ENCODE results near the gene PLTP. TPM values are rescaled to one million over a fixed set of nuclear protein-coding genes. Genes with fewer than 3 reads are reported as not detected.

Gene PLTP
- total and polyA plus RNA-seq, 2 of the 13 experiments (the other 11 are each of a cell fraction or from before 2014, with no cell fraction given), result 16.9 to 28.6 TPM

- TF ChIP-seq, protein P1, sequence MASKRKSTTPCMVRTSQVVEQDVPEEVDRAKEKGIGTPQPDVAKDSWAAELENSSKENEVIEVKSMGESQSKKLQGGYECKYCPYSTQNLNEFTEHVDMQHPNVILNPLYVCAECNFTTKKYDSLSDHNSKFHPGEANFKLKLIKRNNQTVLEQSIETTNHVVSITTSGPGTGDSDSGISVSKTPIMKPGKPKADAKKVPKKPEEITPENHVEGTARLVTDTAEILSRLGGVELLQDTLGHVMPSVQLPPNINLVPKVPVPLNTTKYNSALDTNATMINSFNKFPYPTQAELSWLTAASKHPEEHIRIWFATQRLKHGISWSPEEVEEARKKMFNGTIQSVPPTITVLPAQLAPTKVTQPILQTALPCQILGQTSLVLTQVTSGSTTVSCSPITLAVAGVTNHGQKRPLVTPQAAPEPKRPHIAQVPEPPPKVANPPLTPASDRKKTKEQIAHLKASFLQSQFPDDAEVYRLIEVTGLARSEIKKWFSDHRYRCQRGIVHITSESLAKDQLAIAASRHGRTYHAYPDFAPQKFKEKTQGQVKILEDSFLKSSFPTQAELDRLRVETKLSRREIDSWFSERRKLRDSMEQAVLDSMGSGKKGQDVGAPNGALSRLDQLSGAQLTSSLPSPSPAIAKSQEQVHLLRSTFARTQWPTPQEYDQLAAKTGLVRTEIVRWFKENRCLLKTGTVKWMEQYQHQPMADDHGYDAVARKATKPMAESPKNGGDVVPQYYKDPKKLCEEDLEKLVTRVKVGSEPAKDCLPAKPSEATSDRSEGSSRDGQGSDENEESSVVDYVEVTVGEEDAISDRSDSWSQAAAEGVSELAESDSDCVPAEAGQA (IDR thresholded peaks at IDR 0.05; ENCODE audit: low read depth), result peak; percentile 74; the same call in 1 of the 2 replicates
- TF ChIP-seq, protein P1 (CRISPR knock-in tag; IDR thresholded peaks at IDR 0.05; ENCODE audit: borderline replicate concordance), result no peak
- TF ChIP-seq REL (CRISPR knock-in tag; conservative IDR thresholded peaks at IDR 0.05), result peak; percentile 37; the same call in 1 of the 2 replicates
- peak; percentile 99 for TF ChIP-seq MNT (IDR thresholded peaks at IDR 0.05)
- TF ChIP-seq ZC3H13 (CRISPR knock-in tag; IDR thresholded peaks at IDR 0.05), result no peak
- TF ChIP-seq CBFB (CRISPR knock-in tag; IDR thresholded peaks at IDR 0.05), result peak; percentile 88
- TF ChIP-seq ZNF724P (CRISPR knock-in tag; IDR thresholded peaks at IDR 0.05; ENCODE audit: borderline replicate concordance), result no peak; the same call in 1 of the 2 replicates
- no peak for TF ChIP-seq HNRNPUL1 (IDR thresholded peaks at IDR 0.05; ENCODE audit: low read depth, low read length)
- TF ChIP-seq ZNF503 (CRISPR knock-in tag; IDR thresholded peaks at IDR 0.05), result peak; percentile 52; the same call in 1 of the 2 replicates
- TF ChIP-seq NR2C2 (CRISPR knock-in tag; IDR thresholded peaks at IDR 0.05; ENCODE audit: borderline replicate concordance), result peak; percentile 85
- peak; percentile 91 for TF ChIP-seq CCDC6 (CRISPR knock-in tag; IDR thresholded peaks at IDR 0.05)
- TF ChIP-seq ASH2L (IDR thresholded peaks at IDR 0.05; ENCODE audit: insufficient read length, low read depth, low read length), result no peak
- peak; percentile 12; the same call in 1 of the 2 replicates for TF ChIP-seq RAD21 (CRISPR knock-in tag; IDR thresholded peaks at IDR 0.05)
- peak; percentile 81; the same call in 1 of the 2 replicates for TF ChIP-seq MAF1 (CRISPR knock-in tag; IDR thresholded peaks at IDR 0.05; ENCODE audit: borderline replicate concordance)
- no peak for TF ChIP-seq AFF4 (CRISPR knock-in tag; IDR thresholded peaks at IDR 0.05)
These were observed 34.4 kb upstream of the PLTP start (continued) for GRCh38 chr20:45946149-45946970.

Measured in HepG2 (cell line).